NCI-H748 (cell line): ENCODE data around the gene CCNE1.
"Not testable (repeated sequence)": the region's sequence is repeated elsewhere in the genome, so short reads cannot be mapped to it uniquely, and the experiment has no call there.

Experiments
- DNase-seq: peaks from one replicate; lab custom pipeline; 2025; ENCODE audit not compliant: unreplicated experiment; lab: John Stamatoyannopoulos, UW

The CCNE1 gene

DNA sequence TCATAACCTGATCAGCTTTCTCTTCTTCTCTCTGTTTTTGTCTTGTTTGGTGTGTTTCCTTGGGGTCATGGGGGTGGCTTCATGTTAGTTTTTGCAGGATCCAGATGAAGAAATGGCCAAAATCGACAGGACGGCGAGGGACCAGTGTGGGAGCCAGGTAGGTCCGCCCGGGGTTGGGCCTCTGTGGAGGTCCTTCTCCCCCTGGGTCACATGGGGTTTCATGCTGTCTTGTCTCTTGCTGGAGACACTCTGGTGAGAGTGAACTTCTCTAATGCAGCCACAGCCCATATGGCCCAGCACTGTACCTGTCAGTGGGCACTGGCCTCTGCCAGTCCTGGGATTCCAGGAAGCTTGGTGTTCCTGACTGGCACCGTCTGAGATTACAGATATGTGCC, 1.1 kb downstream of the CCNE1 start:
- DNase-seq = no peak

DNA sequence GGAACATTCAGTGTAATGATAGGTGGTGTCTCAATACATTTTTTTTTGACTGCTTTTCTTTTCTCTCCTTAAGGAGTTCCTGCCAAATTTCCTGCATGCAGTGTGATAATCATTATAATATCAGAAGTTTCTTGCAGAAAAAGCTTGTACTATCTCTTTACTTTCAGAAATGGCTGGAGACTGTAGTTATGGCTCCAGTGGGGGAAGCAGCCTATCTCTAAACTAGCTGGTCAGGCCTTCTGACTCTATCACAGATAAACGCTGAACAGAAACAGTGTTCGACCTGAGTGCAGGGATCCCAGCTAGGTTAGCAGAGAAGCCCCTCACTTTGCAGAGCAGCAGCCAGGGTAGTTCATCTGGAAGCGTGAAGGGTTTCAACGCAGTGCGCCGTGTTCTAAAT, 1.9 kb downstream of the CCNE1 start:
- DNase-seq = no peak

DNA sequence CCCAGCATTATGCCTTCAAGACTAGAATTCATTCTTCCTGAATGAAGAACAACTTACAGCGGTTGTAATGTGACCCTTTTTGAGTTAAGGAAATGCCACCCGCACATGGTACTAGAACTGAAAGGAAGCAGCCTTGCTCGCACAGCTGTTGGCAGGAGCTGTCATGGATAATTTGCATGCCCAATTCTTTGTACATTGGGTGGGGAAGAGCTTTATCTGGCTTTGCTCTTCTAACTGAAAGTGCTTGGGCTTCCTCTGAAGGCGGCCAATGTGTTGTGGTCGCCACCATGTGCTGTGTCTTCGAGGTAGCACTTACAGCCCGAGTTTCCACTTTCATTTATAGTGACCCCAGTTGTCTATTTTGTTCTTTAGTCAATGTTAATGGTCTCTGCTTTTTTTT, 3.4 kb downstream of the CCNE1 start:
- no peak for DNase-seq

DNA sequence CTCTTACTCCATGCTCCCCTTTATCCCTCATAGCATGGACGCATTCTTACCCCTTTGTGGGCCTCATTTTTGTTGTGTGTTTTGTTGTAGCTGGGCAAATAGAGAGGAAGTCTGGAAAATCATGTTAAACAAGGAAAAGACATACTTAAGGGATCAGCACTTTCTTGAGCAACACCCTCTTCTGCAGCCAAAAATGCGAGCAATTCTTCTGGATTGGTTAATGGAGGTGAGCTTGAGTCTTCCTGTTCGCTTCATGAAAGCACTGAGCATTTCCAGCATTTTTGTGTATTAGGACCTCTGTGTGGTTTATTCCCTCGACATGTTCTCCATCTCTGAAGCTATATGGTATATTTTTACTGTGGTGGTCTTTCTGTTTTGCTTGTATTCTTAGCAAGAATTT, 5.5 kb downstream of the CCNE1 start:
- no peak for DNase-seq

DNA sequence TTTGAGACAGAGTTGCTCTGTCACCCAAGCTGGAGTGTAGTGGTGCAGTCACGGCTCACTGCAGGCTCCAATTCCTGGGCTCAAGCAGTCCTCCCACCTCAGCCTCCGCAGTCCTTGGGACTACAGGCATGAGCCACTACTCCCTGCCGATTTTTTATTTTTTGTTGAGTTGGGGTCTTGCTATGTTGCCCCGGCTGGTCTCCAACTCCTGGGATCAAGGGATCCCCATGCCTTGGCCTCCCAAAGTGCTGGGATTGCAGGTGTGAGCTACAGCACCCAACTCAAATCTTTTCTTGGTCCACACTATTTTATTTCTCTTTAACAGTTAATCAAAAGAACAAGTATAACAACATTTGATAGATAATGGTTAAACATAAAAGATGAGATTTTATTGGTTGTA, 7.5 kb downstream of the CCNE1 start:
- DNase-seq = no peak

DNA sequence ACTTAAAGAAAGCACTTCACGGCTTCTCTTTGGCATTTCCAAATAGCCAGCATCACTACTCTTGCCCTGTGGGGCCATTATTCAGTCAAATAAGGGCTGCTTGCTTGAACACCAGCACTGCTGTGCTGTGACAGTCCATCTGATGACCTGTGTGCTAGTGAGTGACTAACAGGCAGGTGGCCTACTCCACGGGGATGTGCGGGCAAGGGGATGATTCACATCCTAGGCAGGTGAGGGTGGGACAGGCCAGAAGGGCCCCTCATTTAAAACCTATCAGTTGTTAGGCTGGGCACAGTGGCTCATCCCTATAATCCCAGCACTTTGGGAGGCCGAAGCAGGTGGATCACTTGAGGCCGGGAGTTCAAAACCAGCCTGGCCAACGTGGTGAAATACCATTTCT, 8.2 kb downstream of the CCNE1 start:
- no peak for DNase-seq

DNA sequence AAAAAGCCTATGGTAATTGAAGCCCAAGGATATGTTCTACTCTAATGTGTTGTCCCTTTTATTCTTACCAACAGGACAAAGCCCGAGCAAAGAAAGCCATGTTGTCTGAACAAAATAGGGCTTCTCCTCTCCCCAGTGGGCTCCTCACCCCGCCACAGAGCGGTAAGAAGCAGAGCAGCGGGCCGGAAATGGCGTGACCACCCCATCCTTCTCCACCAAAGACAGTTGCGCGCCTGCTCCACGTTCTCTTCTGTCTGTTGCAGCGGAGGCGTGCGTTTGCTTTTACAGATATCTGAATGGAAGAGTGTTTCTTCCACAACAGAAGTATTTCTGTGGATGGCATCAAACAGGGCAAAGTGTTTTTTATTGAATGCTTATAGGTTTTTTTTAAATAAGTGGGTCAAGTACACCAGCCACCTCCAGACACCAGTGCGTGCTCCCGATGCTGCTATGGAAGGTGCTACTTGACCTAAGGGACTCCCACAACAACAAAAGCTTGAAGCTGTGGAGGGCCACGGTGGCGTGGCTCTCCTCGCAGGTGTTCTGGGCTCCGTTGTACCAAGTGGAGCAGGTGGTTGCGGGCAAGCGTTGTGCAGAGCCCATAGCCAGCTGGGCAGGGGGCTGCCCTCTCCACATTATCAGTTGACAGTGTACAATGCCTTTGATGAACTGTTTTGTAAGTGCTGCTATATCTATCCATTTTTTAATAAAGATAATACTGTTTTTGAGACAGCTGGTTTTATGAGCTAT, 12.0 kb downstream of the CCNE1 start:
- DNase-seq = no peak

DNA sequence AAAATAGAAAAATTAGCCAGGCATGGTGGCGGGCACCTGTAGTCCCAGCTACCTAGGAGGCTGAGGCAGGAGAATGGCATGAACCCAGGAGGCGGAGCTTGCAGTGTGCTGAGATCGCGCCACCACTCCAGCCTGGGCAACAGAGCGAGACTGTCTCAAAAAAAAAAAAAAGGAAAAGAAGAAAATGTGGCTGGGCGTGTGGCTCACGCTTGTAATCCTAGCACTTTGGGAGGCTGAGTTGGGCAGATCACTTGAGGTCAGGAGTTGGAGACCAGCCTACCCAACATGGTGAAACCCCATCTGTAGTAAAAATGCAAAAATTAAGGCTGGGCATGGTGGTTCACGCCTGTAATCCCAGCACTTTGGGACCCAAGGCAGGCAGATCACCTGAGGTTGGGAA, 13.5 kb downstream of the CCNE1 start:
- DNase-seq = not testable (repeated sequence)

DNA sequence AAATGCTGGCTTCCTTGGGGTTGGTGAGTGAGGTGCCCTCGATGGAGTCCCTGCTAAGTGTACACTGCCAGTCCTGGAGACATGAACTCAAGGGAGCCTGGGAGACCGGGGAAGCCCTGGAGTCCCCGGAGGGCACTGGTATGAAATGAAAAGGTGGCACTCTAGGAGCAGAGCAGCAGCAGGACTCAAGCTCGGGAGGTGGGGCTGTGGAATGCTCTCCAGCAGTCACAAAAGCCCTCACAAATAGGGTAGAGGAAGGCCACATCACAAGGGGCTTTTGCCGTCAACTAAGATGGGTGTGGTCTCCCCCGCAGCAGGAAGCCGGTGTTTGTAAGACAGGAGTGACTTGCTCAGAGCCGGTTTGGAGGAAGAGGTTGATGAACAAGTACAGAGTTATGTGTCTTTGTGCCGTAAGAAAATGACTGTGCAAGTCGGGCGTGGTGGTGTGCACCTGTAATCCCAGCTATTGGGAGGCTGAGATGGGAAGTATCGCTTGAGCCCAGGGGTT, 19.3 kb downstream of the CCNE1 start:
- DNase-seq = peak; percentile 19

DNA sequence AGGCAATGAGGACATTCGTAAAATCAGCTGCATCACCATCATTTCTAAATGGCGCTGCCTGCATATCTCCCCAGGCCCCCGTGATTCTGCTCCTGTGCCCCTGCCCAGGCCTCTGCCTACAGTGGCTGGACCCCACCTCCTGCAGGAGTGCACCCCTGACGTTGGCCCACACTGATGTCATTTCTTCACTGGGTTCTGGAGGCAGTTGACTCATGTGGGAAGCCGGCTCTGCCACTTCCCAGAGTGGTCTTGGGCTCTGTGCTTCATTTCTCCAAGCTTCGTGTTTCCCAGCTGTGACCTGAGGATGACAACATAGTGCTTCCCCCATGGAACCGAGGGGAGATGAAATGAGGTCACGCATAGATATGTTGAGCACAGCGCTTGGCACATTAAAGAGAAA, 19.9 kb downstream of the CCNE1 start:
- no peak for DNase-seq

DNA sequence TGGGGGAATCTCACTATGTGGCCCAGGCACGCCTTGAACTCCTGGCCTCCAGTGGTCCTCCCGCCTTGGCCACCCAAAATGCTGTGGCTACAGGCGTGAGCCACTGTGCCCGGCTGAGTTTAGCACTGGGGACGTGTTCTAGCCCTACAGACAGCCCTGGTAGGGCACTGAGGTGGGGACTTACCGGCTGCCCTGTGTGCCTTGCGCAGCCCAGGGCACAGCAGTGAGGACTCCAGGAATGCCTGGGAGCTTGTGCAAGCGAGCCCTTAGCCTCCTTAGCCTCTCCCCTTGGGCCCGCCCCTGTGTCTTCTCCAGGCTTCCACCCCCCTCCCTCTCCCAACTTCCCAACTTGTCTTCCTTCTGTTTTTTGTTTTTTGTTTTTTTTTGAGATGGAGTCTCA, 21.0 kb downstream of the CCNE1 start:
- no peak for DNase-seq

DNA sequence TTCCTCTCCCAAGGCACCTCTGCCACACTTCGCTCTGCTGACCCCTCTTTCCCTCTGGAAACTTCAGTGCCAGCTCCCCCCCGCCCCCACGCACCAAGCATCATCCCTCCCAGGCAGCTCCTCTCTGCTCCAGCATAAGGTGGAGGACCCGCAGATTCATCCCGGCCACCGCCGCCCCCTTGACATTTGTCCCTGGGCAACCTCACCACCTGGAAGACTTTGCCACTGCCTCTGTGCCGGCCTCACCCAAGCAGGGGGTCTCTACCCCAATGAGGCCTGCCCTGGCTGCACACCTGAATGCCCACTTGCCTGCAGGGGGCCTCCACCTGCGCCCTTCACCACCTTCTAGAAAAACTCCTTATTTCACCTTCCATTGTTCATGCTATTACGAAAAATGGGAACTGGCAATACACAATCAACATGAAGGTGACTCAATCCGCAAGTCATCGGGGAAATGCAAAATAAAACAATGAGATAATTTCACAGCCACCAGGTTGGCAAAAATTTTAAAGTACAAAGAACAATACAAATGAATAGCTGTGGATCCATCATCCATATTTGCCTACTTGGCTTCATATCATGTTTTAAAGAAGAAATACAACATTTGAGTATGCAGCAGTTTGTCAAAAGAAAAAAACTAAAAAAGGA, 21.9 kb downstream of the CCNE1 start:
- no peak for DNase-seq

DNA sequence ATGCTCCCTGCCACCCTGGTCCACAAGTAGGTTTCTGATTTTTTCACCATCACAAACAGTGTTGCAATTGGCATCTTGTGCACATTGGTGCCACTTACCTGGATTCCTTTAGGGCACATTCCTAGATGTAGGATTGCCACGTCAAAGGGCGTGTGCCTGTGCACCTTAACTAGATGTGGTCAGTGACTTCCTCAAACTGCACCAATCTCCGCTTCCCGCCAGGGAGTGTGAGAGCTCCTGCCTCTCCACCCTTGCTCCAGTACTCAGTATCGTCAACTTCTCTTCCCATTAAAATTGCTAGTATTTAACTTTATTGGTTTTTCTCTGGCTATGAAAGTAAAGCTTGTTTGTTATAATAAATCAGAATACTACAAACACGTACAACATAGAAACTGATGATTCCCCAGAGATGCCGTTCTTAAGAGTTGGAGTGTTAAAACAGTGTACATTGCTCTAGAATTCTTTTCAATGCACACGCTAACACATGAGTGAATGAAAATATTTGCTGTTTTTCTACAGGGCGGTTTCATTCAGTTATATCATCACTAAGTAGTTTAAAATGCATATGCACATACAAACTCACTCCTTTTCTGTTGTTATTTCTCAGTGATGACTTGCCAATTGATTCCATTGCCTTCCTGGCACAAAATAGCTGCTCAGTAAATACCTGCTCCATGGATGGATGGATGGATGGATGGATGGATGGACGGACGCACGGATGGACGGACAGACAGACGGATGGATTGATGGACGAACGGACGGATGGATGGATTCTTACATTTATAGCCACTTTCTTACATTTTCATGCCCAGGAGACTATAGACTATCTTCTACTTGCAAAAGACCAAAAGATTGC, 23.4 kb downstream of the CCNE1 start:
- no peak for DNase-seq

DNA sequence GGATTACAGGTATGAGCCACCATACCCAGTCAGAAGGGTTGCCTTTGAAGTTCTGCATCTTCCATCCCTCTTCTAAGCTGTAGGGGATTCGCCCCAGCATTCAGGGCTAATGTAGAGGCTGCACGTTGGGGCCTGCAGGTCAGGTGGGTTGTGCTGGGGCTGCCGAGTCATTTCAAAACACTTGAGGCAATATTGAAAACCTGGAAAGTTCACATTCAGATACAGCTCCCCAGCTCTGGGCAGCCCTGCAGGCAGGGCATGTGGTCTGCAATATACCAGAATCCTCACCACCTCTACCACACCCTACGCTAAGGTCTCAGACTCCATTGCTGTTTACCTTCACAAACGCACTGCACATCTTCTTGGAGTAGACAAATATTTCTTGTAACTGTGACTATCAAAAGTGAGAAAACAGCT, 24.6 kb downstream of the CCNE1 start:
- DNase-seq = no peak

DNA sequence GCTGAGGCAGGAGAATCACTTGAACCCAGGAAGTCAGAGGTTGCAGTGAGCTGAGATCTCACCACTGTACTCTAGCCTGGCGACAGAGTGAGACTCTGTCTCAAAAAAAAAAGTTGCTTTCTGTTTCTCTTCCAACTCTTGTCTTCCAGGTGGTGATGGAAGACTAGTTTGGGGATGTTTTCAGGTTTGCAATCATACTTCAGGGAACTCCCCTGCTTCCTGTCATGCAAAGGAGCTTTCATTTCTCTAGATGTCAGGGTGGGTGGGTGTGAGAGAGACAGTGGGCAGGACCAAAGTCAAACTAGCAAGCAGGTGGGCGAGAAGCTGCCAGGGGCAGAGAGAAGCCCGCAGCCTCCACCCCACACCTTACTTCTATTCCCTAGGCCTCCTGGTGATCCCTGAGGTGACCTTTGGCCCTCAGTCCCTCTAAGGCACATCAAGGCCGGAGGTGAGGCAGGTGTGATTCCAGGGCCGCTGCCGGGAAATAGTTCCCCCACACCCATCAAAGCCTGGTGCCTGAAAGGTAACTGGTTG, 25.7 kb downstream of the CCNE1 start:
- no peak for DNase-seq

DNA sequence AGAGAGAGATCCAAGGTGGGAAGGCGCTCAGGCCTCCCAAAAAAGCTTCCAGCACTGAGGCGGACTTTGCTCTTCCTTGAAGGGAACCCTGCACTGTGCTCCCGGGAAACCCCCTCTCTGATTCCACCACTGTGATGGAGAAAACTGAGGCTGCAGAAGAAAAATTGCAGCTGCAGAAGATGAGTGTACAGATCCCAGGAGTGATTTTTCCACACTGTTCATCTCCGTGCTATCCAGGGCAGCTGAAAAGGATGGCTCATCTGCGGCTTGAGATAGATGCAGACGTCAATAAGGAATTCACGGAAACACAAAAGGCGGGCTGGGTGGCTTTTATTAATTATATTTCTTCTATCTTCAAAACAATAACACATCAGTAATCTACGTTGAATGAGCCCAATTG, 26.2 kb downstream of the CCNE1 start:
- DNase-seq = no peak

DNA sequence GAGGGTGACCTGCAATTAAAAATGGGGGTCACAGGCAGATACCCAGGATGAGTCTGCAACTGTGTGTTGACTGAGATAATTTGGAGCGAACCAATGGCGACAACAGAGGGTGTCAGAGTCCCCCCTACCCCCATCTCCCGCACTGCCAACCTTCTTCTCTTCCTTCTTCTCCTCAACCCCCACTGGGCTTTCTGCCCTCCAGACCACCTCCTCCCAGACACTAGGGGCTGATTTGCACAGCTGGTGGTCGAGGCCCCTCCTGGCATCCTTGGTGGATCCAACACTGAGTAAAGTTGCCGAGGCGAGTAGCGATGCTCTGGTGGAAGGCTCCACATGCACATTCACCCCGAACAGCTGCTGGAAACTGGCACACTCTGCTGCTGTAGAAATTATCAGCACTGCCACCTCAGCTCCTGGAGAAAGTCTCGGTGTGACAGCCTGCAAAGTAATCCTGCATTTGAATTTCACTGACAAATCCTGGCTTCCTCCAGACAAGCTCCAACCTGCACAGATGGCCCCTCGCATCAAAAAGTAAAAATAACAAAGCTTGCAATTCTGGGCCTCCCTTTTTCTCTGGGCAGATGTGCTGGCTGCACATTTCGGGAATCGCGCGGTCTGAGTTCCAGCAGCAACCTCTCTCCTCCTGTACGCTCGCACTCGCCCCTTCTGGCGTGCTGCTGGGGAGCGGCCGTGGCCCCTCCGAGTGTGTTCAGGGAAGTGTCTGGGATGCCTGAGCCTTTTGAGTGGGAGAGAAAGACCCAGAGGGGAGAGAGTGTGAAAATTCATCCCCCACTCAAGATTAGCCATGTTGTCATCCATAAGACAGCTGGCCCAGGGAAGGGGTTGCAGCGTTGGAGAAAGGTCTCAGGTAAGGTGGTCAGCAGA, 28.5 kb downstream of the CCNE1 start:
- no peak for DNase-seq

DNA sequence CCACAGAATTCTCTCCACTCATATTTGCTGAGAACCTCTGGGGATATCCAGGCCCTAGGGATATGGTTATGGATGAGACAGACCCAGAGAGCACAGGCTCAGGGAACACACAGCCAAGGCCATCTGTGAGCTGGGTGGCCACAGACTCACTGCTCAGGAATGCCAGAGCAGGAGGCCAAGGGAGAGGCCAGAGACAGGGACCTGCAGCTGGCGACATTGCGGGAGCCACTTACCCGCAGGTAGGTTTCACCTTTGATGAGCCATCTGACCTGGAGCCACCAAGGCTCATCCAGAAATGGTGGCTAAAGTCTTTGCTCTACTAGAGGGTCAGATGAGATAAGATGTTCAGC, 29.4 kb downstream of the CCNE1 start:
- DNase-seq = no peak

DNA sequence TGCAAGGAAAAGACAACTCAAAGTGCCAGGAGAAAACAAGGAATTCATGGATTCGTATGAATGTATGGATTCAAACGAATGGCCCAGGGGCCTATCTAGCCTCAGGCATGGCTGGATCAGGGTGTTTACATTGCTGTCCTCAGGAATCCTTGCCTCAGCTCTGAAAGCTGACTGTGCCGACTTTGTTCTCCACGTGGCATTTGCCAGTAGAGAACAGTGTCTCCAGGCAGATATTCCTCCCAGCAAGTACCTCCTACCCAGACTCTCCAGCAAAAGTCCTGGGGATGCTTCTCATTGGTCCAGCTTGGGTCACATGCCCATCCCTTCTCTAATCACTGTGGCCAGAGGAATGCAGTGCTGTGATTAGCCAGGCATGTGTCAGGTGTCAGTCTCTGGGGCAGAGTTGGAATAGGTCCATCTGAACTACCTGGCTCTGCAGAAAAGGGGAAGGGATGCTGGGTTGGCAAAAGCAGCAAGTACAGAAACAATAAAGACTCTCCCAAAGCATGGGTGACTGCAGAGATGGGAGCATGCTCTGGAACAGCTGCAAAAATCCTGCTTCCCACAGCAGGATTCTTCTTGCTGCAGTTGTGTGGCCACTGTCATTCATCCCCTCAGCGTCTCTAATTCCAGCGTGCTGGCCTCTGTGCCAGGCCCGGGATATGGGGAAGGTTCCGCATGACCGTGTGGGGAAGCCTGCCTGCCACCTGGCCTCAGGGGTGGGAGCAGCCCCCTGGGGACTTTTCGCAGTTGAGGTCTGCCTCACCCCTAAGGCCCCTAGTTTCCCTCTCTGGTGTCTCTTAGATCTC, 30.0 kb downstream of the CCNE1 start:
- DNase-seq = peak; percentile 25
